ENCODE measurements around the gene AIF1L.

DNA sequence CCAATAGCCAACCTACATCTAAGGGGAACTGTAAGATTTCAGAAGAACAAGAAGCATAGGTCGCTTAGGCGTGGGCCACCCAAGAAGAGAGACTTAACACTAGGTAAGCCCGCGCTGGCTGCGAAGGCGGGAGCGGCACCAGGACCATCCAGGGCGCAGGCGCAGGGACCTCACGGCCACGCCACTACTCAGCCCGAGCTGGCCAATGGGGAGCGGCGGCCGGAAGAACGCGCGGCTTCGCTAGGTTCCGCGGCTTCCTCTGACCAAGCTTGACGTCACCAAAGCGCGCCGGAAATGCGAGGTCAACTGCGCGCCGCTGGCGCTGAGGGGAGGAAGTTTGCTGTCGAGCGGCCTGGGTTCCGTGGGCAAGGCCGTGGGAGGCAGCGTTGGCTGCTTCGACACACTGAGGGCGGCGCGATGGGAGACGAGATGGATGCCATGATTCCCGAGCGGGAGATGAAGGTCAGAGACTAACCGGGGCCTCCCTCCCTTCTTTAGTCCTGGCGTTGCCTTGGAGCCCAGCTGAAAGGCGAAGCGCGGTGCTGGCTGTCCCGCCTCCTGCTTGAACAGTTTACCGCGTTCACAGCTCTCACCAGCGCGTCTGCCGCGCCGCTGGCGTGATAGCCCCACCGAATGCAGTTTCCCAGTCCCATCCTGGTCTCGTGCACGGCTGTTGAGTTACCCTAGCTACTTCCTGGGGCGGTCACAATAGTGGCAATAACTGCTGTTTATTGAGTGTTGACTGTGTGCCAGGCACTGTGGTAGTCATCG is 29.1 kb downstream of the AIF1L start, which contains the start of gene NUP214:
- TF ChIP-seq, protein P1, sequence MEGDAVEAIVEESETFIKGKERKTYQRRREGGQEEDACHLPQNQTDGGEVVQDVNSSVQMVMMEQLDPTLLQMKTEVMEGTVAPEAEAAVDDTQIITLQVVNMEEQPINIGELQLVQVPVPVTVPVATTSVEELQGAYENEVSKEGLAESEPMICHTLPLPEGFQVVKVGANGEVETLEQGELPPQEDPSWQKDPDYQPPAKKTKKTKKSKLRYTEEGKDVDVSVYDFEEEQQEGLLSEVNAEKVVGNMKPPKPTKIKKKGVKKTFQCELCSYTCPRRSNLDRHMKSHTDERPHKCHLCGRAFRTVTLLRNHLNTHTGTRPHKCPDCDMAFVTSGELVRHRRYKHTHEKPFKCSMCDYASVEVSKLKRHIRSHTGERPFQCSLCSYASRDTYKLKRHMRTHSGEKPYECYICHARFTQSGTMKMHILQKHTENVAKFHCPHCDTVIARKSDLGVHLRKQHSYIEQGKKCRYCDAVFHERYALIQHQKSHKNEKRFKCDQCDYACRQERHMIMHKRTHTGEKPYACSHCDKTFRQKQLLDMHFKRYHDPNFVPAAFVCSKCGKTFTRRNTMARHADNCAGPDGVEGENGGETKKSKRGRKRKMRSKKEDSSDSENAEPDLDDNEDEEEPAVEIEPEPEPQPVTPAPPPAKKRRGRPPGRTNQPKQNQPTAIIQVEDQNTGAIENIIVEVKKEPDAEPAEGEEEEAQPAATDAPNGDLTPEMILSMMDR (IDR thresholded peaks at IDR 0.05): no peak
- TF ChIP-seq ZFX (IDR thresholded peaks at IDR 0.05; ENCODE audit: borderline replicate concordance): no peak

All from 22Rv1 (cell line).